Mononuclear cell (primary cell): ENCODE measurements around the gene NDRG3. TPM values are rescaled to one million over a fixed set of nuclear protein-coding genes. Genes with fewer than 3 reads are reported as not detected.
"Not testable (repeated sequence)": the region's sequence is repeated elsewhere in the genome, so short reads cannot be mapped to it uniquely, and the experiment has no call there.

Source experiments
- H3K27me3 ChIP-seq: 2 replicates; pipeline ENCODE4 v1.6.0; 2011; ENCODE audit warnings: low read length, control low read depth; ENCODE audit not compliant: insufficient read depth
- H3K4me1 ChIP-seq: 2 replicates; pipeline ENCODE4 v1.5.1; 2011; ENCODE audit warnings: mild to moderate bottlenecking, low read length, control low read depth; ENCODE audit not compliant: insufficient read depth
- H3K4me3 ChIP-seq: 2 replicates; pipeline ENCODE4 v1.5.1; 2011; ENCODE audit warnings: mild to moderate bottlenecking, low read length, moderate library complexity
- H3K9me3 ChIP-seq: 2 replicates; pipeline ENCODE4 v1.5.1; 2011; ENCODE audit warnings: low read depth, mild to moderate bottlenecking, control low read depth, low read length
- total RNA-seq: library from RNA; depleted of rRNA; stranded (reverse); fragments of >200 nt; gene quantifications from one replicate; pipeline ENCODE4 v1.2.3, GENCODE V29; 2012

NDRG3 gene
- total RNA-seq, 1 donor = 19.0 TPM

DNA sequence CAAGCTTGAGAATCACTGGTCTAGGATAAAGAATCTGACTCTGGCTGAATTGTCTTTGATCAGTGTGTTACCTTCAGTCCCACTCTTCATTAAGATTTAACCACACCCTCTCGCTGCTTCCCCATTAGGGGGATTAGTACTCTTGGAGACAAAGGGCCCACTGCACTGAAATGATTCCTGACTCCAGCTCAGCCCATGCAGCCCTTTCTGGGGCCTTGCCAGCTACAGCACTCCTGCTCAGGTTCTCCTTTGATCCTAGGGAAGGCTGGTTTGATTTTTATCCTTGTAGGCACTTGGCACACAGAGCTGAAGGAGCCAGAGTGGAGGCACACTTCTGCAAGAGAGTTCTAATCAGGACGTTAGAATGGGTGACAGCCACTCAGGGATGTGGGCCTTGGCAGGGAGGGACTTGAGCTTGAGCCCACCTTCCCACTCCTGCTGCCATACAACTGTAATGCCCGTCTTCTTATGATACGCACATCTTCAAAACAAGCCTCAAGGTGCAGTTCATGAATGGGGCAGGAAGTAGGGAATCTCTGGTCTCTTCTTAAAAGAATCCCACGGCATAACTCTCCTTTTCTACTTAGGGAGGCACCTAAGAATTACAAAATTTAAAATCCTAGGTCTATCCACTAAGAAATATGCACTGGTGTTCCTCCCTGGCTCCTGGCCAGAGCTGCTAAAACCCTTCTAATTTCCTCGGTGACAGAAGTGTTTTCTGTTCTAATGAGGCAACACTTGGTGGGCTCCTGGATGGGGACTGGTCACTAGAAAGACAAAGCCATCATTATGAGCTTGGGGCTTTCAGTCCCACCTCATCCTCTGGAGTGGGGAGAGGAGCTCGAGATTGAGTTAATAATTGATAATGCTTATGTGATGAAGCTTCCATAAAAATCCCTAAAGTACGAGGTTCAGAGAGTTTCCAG is 98.4 kb downstream of the NDRG3 start:
- no peaks in the 10 kb centered on the region for H3K27me3 ChIP-seq
- H3K9me3 ChIP-seq = no peaks in the 10 kb centered on the region

DNA sequence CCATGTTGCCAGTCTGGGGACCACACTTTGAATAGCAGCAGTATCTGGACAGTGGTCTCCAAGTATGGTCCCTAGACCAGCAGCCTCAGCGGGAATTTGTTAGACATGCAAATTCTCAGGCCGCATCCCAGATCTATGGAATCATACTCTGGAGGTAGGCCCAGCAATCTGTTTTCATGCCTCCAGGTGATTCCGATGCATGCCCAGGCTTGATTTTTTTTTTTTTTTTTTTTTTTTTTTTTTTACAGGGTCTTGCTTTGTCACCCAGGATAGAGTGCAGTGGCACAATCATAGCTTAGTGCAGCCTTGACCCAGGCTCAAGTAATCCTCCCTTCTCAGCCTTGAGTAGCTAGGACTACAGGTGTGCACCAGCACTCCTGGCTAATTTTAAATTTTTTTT is 99.2 kb downstream of the NDRG3 start:
- H3K4me1 ChIP-seq = peaks cover 37% of the 10 kb centered on the region
- H3K9me3 ChIP-seq = no peaks in the 10 kb centered on the region
- H3K27me3 ChIP-seq = no peaks in the 10 kb centered on the region
- H3K4me3 ChIP-seq = no peak overlapping the region

More for the DNA sequence above, 98.4 kb downstream of the NDRG3 start:
- Histone ChIP-seq H3K4me3 (no peak overlapping the region), H3K4me1 (peaks cover 31% of the 10 kb centered on the region)

DNA sequence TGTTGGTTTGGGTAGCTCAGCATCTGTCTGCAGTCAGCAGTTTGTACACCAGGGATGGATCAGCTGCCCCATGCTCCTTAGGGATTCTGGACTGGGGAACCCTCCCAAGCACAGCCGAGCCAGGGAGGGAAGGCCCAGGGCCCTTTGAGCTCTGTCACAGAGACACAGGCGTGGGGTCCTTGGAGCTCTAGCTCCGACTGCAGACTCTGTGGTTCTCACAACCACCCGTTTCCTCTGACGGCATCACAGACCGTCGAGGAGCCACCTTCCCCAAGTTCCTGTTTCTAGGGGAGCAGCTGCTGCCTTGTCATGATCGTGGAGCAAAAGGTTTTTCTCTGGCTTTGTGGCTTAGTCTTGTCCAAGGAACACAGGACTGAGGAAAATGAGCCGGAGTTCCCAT is 99.9 kb downstream of the NDRG3 start, which contains the start of gene SLA2:
TSS of gene SLA2 (minus strand) at position 199 of the 400 bp plus-strand sequence. CDS start 4,861 bp downstream, outside the sequence.
- H3K4me1 ChIP-seq = peaks cover 37% of the 10 kb centered on the region

DNA sequence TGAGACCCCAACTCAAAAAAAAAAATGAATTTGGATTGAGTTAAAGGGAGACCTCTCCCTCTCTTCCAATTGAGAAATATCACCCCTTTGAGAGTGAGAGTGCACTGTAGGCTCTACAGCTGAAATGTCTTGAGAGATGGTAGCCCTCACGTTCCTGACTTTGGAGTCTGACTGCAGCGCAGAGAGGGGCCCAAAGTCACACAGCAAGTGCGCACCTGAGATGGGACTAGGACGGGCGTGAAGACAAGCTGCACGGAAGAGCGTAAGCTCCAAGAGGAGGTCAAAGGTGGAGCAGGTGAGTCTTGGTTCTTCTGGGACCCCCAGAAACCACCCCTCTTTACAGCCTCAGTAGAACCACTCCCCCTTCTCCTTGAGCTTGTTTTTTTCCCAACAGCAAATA is 100.5 kb downstream of the NDRG3 start:
- peak overlapping the region; percentile 47 for H3K4me3 ChIP-seq
- no peaks in the 10 kb centered on the region for H3K9me3 ChIP-seq
- peaks cover 37% of the 10 kb centered on the region for H3K4me1 ChIP-seq
- H3K27me3 ChIP-seq = no peaks in the 10 kb centered on the region

More for the DNA sequence above, 99.9 kb downstream of the NDRG3 start, which contains the start of gene SLA2:
- Histone ChIP-seq H3K27me3 (no peaks in the 10 kb centered on the region), H3K4me3 (peak within 1 kb of the TSS; percentile 47), H3K9me3 (no peaks in the 10 kb centered on the region)

DNA sequence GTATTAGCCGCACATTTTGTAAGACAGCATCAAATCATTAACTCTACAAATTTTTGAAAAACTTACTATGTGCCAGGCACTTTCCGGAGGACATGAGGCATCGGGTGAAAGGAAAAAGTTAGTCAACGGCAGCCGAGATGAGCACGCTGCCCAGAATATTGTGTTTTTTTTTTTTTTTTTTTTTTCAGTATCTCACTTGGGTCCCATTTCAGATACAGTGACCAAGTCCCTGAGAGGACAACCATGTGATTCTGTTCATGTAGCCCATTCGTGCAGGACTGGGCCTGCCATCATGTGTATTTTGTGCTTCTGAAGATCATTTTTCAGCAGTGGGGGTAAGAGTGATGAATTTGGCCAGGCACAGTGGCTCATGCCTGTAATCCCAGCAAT is 101.2 kb downstream of the NDRG3 start:
- peaks cover 37% of the 10 kb centered on the region for H3K4me1 ChIP-seq

DNA sequence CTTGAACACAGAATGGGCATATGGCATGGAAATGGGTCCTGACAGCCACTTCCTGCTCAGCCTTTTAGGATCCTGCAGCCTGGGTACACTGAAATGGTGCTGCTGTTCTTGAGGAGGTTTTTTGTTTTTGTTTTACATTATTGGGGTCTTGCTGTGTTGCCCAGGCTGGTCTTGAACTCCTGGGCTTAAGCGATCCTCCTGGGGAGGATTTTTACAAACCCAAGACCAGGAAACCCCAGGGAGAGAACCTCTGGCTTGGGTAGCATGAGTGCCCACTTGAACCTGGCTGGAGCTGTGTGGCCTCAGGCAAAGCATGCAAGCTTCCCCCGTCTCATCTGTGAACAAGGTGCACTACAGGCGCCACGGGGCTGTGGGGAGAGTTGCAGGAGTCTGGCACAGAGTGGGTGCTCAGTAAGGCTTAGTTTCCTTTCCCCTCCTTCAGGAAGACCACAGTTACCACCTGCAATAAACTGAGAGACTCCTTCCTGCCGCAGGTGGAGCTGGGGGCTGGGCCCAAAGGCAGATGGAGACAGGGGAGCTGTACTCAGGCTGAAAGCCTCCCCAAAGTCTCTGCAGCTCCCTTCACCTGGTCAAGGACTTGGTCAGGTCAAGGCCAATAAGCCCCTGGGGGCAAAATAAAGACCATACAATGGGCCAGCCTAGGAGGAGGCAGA is 101.7 kb downstream of the NDRG3 start:
- Histone ChIP-seq H3K4me3 (peak overlapping the region; percentile 32), H3K9me3 (no peaks in the 10 kb centered on the region), H3K4me1 (peaks cover 37% of the 10 kb centered on the region), H3K27me3 (no peaks in the 10 kb centered on the region)

More for the DNA sequence above, 101.2 kb downstream of the NDRG3 start:
- Histone ChIP-seq H3K27me3 (no peaks in the 10 kb centered on the region), H3K9me3 (no peaks in the 10 kb centered on the region), H3K4me3 (peak overlapping the region; percentile 32)

DNA sequence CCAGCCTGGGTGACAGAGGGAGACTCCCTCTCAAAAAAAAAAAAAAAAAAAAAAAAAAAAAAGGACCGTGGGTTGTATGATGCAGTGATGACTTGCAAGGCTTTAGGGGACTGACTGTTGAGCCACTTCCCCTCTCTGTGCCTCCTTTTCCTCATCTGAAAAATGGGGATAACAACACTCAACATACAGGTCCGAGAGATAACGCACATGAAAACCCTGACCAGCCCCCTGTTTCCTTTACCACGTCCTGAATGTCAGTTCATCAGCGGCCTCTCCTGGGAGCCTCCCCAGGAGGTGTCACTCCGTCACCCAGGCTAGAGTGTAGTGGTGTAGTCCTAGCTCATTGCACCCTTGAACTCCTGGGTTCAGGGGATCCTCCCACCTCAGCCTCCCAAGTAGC is 103.8 kb downstream of the NDRG3 start:
- Histone ChIP-seq H3K4me1 (peaks cover 37% of the 10 kb centered on the region), H3K9me3 (no peaks in the 10 kb centered on the region), H3K27me3 (no peaks in the 10 kb centered on the region), H3K4me3 (no peak overlapping the region)

DNA sequence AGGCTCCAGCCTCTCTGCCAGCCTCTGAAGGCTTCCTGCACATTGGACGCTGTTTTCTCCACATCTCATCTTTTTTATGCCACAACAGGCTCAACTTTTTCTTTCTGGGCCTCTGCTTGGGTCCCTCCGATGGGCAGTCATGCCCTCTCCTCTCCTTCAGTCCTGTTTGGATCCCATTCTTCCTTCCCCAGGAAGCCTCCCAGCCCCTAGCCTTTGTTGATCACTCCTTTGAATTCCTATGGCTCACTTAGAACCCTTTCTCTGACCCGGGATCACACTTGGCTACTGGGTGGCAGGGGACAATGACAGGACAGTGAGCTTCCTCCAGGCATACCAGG is 104.4 kb downstream of the NDRG3 start:
- H3K9me3 ChIP-seq = no peaks in the 10 kb centered on the region
- no peak overlapping the region for H3K4me3 ChIP-seq
- no peaks in the 10 kb centered on the region for H3K27me3 ChIP-seq
- peaks cover 34% of the 10 kb centered on the region for H3K4me1 ChIP-seq

DNA sequence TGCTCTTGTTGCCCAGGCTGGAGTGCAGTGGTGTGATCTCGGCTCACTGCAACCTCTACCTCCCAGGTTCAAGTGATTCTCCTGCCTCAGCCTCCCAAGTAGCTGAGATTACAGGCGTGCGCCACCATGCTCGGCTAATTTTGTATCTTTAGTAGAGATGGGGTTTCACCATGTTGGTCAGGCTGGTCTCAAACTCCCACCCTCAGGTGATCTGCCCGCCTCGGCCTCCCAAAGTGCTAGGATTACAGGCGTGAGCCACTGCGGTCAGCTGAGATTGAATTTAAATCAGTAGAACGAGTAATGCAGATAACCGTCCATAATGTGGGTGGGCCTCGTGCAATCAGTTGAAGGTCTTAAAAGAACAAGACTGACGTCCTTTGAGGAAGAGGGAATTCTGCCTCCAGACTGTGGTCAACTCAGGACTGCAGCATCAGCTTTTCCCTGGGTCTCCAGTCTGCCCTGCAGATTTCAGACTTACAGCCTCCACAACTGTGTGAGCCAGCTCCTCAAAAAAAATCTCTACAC is 107.0 kb downstream of the NDRG3 start:
- not testable (repeated sequence) for H3K27me3 ChIP-seq, H3K4me3 ChIP-seq, H3K9me3 ChIP-seq
- H3K4me1 ChIP-seq = peaks cover 20% of the 10 kb centered on the region

DNA sequence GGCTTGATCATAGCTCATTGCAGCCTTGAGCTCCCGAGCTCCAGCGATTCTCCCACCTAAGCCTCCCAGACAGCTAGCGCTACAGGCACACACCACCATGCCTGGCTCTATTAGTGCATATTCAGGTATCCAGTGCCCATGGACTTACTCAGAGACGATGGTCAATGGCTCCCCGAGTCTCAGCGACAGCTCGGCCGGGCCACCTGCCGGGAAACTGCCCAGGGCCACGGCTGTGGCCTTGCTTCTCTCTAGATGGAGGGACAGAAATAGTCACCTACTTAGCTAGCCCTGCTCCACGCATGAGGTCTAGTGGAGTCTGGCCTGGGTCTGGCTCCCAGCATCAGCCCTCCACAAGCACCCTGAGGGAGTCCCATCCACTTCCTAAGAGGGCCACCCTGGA is 111.5 kb downstream of the NDRG3 start:
- no peaks in the 10 kb centered on the region for H3K9me3 ChIP-seq
- H3K4me1 ChIP-seq = peaks cover 26% of the 10 kb centered on the region
- H3K4me3 ChIP-seq = no peak overlapping the region
- no peaks in the 10 kb centered on the region for H3K27me3 ChIP-seq

DNA sequence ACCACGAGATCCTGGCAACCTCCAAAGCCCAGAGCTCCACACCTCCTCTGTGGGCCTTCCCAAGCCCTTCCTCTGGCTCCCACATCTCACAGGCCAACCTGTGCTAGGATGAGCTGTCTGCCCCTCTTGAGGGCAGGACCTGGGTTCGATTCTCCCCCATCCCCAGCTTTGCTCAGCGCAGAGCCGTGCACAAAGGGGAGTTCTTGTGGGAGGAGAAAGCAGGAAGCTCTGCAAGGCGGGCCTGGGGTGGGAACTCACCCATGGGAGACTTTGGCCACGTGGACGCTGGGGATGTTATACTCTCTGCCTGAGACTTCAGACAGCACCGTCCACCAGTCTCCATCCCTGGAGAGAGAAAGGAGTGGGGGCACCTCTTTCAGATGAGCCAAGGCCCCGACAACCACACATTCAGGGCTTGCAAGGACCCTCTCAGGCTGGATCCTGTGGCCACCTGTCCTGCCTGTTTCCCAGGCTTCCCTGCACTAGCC is 112.6 kb downstream of the NDRG3 start:
- no peaks in the 10 kb centered on the region for H3K27me3 ChIP-seq
- H3K4me3 ChIP-seq = no peak overlapping the region
- H3K9me3 ChIP-seq = no peaks in the 10 kb centered on the region
- H3K4me1 ChIP-seq = peaks cover 36% of the 10 kb centered on the region

DNA sequence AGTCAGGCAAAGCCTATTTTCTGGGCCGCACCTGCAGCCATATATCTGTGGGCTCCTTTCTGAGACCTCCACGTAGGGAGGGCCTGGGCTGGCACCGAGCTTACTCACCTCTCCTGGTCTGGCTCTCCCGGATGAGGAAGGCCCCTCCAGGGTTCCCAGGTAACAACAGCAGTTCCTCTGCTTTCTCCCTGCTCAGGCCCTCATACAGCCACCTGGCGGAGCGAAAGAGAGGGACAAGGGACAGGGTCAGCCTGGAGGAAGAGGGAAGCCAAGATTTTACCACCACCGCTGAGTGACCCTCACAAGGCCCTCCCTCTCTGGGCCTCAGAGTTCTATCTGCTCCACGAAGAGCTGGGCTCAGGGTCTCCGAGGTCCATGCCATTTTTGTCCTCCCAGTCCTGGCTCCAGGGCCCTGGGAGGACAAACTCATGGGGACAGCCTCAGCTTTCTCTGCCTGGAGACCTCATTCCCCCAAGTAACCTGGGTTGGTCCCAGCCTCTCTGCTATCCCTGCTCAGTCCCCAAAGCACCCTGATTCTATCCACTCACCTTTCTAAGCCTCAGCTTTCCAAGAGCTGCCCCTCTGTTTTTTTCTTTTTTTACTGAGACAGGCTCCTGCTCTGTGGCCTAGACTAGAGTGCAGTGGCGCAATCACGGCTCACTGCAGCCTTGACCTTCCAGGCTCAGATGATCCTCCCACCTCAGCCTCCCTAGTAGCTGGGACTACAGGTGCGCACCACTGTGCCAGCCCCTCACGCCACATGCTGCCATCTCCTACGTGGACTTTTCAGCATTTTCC is 113.2 kb downstream of the NDRG3 start:
- peaks cover 38% of the 10 kb centered on the region for H3K4me1 ChIP-seq
- no peak overlapping the region for H3K4me3 ChIP-seq
- no peaks in the 10 kb centered on the region for H3K27me3 ChIP-seq
- no peaks in the 10 kb centered on the region for H3K9me3 ChIP-seq

DNA sequence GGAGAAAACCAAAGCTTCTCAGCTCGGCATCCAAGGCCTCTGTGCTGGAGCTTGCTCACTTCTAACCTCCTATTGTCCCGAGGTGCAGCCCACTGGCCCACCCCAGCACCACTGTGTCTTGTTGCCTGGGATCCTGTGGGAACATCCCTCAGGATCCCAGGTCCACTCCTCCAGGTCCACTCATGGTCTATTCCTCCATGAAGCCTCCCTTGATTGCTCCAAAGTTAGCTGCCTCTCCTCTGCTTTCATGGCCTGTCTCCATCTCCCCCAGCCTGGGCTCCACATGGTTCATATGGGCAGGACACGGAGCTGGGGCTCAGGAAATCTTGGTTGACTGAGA is 113.8 kb downstream of the NDRG3 start:
- Histone ChIP-seq H3K4me1 (peaks cover 38% of the 10 kb centered on the region), H3K27me3 (no peaks in the 10 kb centered on the region), H3K9me3 (no peaks in the 10 kb centered on the region), H3K4me3 (no peak overlapping the region)

DNA sequence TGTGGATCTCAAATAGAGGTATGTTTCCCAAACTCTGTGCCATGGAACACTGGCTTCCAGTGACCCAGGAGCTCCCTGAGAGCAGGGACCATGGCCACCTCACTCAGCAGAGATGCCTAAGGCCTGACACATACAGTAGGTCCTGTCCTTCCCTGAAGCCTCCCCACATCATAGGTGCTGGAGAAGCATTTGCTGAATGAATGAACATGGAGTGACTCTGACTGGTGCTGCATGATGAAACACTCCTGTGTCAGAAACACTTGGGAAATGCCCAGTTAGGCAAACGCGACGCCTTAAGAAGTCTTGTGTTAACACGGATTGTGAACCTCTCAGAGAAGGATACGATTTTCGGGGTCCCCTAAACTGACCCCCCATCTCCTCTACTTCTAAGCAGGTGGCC is 114.2 kb downstream of the NDRG3 start:
- Histone ChIP-seq H3K4me1 (peaks cover 38% of the 10 kb centered on the region), H3K9me3 (no peaks in the 10 kb centered on the region), H3K27me3 (no peaks in the 10 kb centered on the region), H3K4me3 (no peak overlapping the region)
